ENCODE results near the gene CNOT4.

Gene CNOT4

GRCh38 chr7:135317676-135318325 lies 192.1 kb downstream of the CNOT4 start:
- DNase-seq: no peak

- no peak for DNase-seq
Observed at GRCh38 chr7:135316648-135317313, 193.1 kb downstream of the CNOT4 start.

GRCh38 chr7:135313971-135314370 lies 195.9 kb downstream of the CNOT4 start:
- no peak for DNase-seq
